LNCaP clone FGC (cell line): ENCODE data around the gene AGBL4.
"Not testable (repeated sequence)": the region's sequence is repeated elsewhere in the genome, so short reads cannot be mapped to it uniquely, and the experiment has no call there.

ENCODE experiments used
- DNase-seq: peaks from one replicate; pipeline ENCODE4 v3.0.0-alpha.2; 2011; ENCODE audit warnings: low read depth
- H3K4me3 ChIP-seq: 2 replicates; pipeline ENCODE4 v1.5.1; 2011; ENCODE audit warnings: mild to moderate bottlenecking, low read depth, low read length, control low read depth
- TF ChIP-seq, protein P1 (sequence below): IDR thresholded peaks from 2 replicates; pipeline ENCODE4 v1.5.1; 2012; ENCODE audit warnings: mild to moderate bottlenecking; ENCODE audit not compliant: control insufficient read depth, insufficient read depth; ENCODE audit errors: extremely low read depth

The AGBL4 gene

DNA sequence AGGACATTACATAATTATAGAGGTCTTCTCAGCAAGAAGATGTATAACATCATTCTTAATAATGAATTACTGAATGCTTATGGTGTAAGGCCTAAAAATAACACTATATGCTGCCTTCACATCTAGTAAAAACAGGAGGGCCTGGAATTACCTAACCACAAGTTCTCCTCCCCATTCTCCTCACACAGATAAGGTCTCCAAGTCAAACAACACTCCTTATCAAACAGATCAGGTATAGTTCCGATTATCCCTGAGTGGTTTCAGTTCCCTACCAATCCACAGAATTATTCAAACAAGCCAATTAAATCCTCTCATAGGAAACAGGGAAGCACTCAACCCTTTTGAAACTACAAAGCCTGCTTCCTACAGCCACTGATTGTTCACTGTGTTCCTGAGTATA lies 4.0 kb upstream of the AGBL4 start:
- no peak for DNase-seq
- TF ChIP-seq, protein P1, sequence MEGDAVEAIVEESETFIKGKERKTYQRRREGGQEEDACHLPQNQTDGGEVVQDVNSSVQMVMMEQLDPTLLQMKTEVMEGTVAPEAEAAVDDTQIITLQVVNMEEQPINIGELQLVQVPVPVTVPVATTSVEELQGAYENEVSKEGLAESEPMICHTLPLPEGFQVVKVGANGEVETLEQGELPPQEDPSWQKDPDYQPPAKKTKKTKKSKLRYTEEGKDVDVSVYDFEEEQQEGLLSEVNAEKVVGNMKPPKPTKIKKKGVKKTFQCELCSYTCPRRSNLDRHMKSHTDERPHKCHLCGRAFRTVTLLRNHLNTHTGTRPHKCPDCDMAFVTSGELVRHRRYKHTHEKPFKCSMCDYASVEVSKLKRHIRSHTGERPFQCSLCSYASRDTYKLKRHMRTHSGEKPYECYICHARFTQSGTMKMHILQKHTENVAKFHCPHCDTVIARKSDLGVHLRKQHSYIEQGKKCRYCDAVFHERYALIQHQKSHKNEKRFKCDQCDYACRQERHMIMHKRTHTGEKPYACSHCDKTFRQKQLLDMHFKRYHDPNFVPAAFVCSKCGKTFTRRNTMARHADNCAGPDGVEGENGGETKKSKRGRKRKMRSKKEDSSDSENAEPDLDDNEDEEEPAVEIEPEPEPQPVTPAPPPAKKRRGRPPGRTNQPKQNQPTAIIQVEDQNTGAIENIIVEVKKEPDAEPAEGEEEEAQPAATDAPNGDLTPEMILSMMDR, result no peak
- H3K4me3 ChIP-seq, result no peak overlapping the region

DNA sequence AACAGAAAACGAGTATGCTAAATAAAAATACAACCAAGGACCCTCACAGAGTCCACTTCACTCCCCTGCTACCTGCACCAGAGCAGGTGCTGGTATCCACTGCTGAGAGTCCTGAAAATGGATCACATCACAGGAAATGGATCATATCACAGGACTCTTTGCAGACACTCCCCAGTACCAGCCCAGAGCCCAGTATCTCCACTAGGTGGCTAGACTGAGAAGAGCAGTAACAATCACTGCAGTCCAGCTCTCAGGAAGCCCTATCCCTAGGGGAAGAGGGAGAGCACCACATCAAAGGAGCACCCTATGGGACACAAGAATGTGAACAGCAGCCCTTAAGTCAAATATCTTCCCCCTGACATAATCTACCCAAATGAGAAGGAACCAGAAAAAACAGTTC lies 28.0 kb downstream of the AGBL4 start:
- peak; percentile 1 for DNase-seq
- TF ChIP-seq, protein P1, result peak; percentile 34; the same call in 1 of the 2 replicates
- H3K4me3 ChIP-seq, result no peak overlapping the region

DNA sequence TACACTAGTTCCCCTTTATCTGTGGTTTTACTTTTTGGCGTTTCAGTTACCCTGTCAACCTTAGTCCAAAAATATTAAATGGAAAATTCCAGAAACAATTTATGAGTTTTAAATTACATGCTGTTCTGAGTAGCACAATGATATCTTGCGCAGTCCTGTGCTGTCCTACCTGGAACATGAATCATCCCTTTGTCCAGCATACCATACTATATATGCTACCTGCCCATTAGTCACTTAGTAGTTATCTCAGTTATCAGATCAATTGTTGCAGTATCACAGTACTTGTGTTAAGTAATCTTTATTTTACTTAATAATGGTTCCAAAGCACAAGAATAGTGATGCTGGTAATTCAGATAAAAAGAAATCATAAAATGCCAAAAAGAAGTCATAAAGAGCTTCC lies 52.7 kb downstream of the AGBL4 start:
- TF ChIP-seq, protein P1, result no peak
- no peak for DNase-seq
- no peak overlapping the region for H3K4me3 ChIP-seq

DNA sequence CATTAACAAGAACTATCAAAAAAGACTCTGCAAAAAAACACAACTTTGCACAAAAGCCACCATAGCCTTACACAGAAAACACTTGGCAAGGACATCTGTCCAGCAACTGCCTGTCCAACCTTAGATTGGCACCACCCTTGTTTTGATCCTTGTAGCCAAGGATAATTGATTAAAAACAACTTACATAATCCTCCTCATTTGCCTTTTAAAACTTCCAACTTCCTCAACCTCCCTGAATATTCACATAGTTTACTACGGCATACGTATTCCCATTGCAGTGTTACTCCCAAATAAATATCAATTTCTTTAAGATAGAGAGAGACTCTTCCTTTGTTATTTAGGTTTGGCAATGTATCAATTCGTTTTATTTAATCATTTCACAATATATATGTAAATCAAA lies 72.4 kb downstream of the AGBL4 start:
- DNase-seq, result no peak
- no peak overlapping the region for H3K4me3 ChIP-seq
- TF ChIP-seq, protein P1, result no peak

DNA sequence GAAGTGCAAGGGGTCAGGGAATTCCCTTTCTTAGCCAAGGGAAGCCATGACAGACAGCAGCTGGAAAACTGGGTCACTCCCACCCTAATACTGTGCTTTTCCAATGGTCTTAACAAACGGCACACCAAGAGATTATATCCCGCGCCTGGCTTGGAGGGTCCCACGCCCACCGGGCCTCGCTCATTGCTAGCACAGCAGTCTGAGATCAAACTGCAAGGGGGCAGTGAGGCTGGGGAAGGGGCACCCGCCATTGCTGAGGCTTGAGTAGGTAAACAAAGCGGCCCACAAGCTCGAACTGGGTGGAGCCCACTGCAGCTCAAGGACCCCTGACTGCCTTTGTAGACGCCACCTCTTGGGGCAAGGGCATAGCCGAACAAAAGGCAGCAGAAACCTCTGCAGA lies 108.5 kb downstream of the AGBL4 start:
- H3K4me3 ChIP-seq, DNase-seq: not testable (repeated sequence)

DNA sequence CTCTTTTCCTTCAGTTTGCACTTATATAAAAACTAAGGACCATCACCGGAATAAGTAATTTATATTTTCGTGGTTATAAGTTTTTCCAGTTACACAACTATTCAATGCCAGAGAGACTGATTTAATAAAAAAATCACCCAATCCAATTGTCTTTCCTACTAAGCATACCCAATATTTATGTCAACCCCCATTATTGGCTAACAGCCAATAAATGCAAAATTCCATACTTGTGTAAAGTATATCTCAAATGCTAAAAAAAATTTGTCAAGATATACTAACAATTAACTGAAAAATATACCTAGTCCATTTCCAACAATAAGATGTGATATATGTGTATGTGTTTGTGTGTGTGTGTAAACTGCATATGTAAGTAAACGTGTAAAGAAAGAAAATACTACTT lies 117.4 kb downstream of the AGBL4 start:
- no peak for DNase-seq
- TF ChIP-seq, protein P1, result no peak
- H3K4me3 ChIP-seq, result no peak overlapping the region

DNA sequence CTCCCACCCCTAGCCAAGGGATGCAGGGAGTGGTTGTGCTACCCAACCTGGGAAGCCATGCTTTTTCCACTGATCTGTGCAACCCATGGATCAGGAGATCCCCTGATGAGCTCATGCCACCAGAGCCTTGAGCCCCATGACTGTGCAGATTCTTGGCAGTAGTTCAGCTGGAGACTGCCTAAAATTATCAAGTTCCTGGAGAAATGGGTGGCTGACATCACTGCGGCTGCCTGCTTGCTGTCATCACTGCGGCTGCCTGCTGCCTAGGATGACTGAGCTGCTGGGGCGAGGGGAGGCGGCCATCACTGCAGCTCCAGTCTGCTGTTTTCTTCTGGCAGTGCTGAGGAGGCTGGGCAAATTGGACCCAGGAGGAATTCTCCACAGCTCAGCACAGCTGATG lies 159.2 kb downstream of the AGBL4 start:
- no peak overlapping the region for H3K4me3 ChIP-seq
- DNase-seq, result no peak
- TF ChIP-seq, protein P1, result no peak
